ENCODE measurements around the gene FCER2. TPM values are rescaled to one million over a fixed set of nuclear protein-coding genes. Genes with fewer than 3 reads are reported as not detected.
A peak's percentile ranks its signal among the peaks of the same experiment; 100 is the strongest.

The FCER2 gene
- total and polyA plus RNA-seq, 2 of the 13 experiments (the other 11 are each of a cell fraction or from before 2014, with no cell fraction given): not detected

GRCh38 chr19:7704280-7705060, 2.5 kb upstream of the FCER2 start:
- no peak for FAIRE-seq
- ATAC-seq: no peak
- Histone ChIP-seq H2AFZ (ENCODE audit: low read length) (no peak overlapping the region), H3K27me3 (ENCODE audit: control insufficient read depth in 1 of 2, insufficient read depth in 2 of 2, low read length in 2 of 2) (peaks cover 0 to 11% of the 10 kb centered on the region in 2 experiments; a peak in 1 of 5 replicates), H3K79me2 (ENCODE audit: insufficient read depth, low read length) (no peaks in the 10 kb centered on the region), H3K4me2 (ENCODE audit: low read depth, low read length) (no peak overlapping the region), H3K9me3 (ENCODE audit: low read length) (no peaks in the 10 kb centered on the region), H3K27ac (ENCODE audit: extremely low read length, insufficient read depth, low read length) (no peak overlapping the region), H3K4me1 (ENCODE audit: insufficient read depth, low read length) (peaks cover 11% of the 10 kb centered on the region), H3K4me3 (replicated peaks in 1 of 3; ENCODE audit: insufficient read depth in 1 of 3, low read depth in 2 of 3, low read length in 3 of 3) (no peak overlapping the region), H4K20me1 (ENCODE audit: insufficient read depth, low read length) (no peaks in the 10 kb centered on the region), H3K36me3 (replicated peaks in 1 of 2; ENCODE audit: control insufficient read depth in 1 of 2, insufficient read depth in 2 of 2, low read length in 2 of 2) (no peaks in the 10 kb centered on the region), H3K9ac (ENCODE audit: insufficient read depth, low read depth, low read length) (no peak overlapping the region)
- no TSS peak for BruUV-seq (replicated peaks)
- POLR2A ChIA-PET: no interaction called here
- intact Hi-C loops (cut with micrococcal nuclease; ENCODE audit: unreplicated experiment): no loop called here
- CTCF ChIA-PET (ENCODE audit: low intra/inter-chr PET ratio, low total read pairs): no interaction called here
- 61% methylated on average over 4 of the region's 6 CpGs for WGBS (ENCODE audit: low lambda C conversion rate)
- no peak for DNase-seq (ENCODE audit: low spot score)
- TF ChIP-seq NR1H2 (CRISPR knock-in tag; IDR thresholded peaks at IDR 0.05; ENCODE audit: borderline replicate concordance, low read depth): no peak
- TF ChIP-seq SP140L (CRISPR knock-in tag; IDR thresholded peaks at IDR 0.05; ENCODE audit: borderline replicate concordance): no peak
- TF ChIP-seq NFYC (CRISPR knock-in tag; IDR thresholded peaks at IDR 0.05): no peak
- no peak for TF ChIP-seq TRIM22 (IDR thresholded peaks at IDR 0.05)
- no peak for TF ChIP-seq RCOR2 (CRISPR knock-in tag; IDR thresholded peaks at IDR 0.05)
- TF ChIP-seq SMAD1 (CRISPR knock-in tag; IDR thresholded peaks at IDR 0.05; ENCODE audit: borderline replicate concordance, low read depth): no peak
- peak; percentile 94 for TF ChIP-seq ZNF768 (CRISPR knock-in tag; IDR thresholded peaks at IDR 0.05)
- no peak for TF ChIP-seq RNF219 (CRISPR knock-in tag; IDR thresholded peaks at IDR 0.05)
- no peak for TF ChIP-seq NFKBIZ (CRISPR knock-in tag; IDR thresholded peaks at IDR 0.05)
- no peak for TF ChIP-seq TGIF2 (CRISPR knock-in tag; IDR thresholded peaks at IDR 0.05)
- no peak for TF ChIP-seq NFIB (CRISPR knock-in tag; IDR thresholded peaks at IDR 0.05; ENCODE audit: borderline replicate concordance)
- TF ChIP-seq ZMYM3 (CRISPR knock-in tag; IDR thresholded peaks at IDR 0.05): peak; percentile 63; the same call in 1 of the 2 replicates
- TF ChIP-seq ZNF549 (CRISPR knock-in tag; IDR thresholded peaks at IDR 0.05): no peak
- TF ChIP-seq XBP1 (CRISPR knock-in tag; IDR thresholded peaks at IDR 0.05): no peak
- TF ChIP-seq ZNF33A (CRISPR knock-in tag; IDR thresholded peaks at IDR 0.05; ENCODE audit: borderline replicate concordance): no peak
- no peak for TF ChIP-seq NR2F2 (IDR thresholded peaks at IDR 0.05; ENCODE audit: borderline replicate concordance, low read depth)
- TF ChIP-seq ZNF674 (CRISPR knock-in tag; IDR thresholded peaks at IDR 0.05; ENCODE audit: low read depth): no peak
- in situ Hi-C loops (cut with HindIII; ENCODE audit: extremely low pct_ligation_motif_present, low pct_unique_long_range_greater_than_20kb): no loop called here
